NCI-H2029 treated with DMSO at 0.1 percent for 48 hours (cell line): ENCODE data around the gene MBP.

ENCODE experiments used
- DNase-seq: peaks from one replicate; lab custom pipeline; 2025; lab: John Stamatoyannopoulos, UW

The MBP gene

GRCh38 chr18:77065221-77065981 is 67.2 kb downstream of the MBP start:
- DNase-seq, result no peak

DNA sequence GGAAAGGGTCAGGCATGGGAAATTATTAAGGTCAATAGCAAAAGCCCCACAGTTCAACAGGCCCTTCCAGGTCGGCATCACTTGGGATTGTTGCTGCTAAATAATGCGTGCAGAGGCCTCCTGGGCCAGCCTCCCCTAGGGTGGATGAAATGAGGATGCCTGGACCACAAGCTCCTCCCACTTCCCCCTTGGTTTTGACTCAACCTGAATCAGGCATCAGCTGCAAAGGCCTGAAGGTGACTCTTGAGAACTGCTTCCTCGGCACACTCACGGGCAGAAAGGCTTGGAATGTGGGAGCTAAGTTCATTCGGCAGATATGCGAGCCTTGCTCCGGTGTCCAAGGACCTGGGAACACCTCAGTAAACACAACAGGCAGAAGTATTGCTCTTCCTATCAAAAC is 69.3 kb downstream of the MBP start:
- DNase-seq, result no peak

- DNase-seq, result peak; percentile 18
Observed at GRCh38 chr18:77062518-77063003, 70.0 kb downstream of the MBP start.

- no peak for DNase-seq
Observed at GRCh38 chr18:77061946-77062517, 70.6 kb downstream of the MBP start.

- no peak for DNase-seq
Observed at GRCh38 chr18:77061281-77061945, 71.2 kb downstream of the MBP start.

- DNase-seq, result no peak
Observed at GRCh38 chr18:77060151-77060550, 72.4 kb downstream of the MBP start.

- peak; percentile 4 for DNase-seq
Observed at GRCh38 chr18:77059294-77059916, 73.2 kb downstream of the MBP start.

DNA sequence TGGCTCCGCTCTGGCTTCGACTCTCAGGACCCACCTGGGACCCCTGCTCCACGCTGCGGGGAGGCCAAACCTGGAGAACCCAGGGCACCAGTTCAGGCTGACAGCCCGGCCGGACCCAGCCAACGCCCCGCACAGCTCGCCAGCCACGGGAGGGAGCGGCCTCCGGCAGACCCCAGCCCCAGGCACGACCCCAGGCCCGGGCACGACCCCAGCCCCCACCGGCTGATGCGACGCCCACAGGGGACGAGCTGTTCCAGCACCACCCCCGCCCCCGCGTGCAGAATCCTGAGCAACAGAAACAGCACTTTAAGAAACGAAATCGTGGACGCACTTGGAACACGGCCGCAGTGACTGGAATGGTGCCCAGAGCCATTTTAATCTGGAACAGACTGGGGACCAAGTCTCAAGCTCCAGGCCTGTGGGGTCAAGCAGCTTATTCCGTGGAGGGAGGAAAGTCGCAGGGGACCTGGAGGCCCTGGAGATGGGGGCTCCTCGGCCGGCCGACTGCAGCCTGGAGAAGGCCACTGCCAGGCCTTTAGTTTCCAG is 74.2 kb downstream of the MBP start:
- DNase-seq, result no peak

- peak; percentile 36 for DNase-seq
Observed at GRCh38 chr18:77057006-77057395, 75.6 kb downstream of the MBP start.

GRCh38 chr18:77056344-77057005 is 76.1 kb downstream of the MBP start:
- DNase-seq, result no peak

DNA sequence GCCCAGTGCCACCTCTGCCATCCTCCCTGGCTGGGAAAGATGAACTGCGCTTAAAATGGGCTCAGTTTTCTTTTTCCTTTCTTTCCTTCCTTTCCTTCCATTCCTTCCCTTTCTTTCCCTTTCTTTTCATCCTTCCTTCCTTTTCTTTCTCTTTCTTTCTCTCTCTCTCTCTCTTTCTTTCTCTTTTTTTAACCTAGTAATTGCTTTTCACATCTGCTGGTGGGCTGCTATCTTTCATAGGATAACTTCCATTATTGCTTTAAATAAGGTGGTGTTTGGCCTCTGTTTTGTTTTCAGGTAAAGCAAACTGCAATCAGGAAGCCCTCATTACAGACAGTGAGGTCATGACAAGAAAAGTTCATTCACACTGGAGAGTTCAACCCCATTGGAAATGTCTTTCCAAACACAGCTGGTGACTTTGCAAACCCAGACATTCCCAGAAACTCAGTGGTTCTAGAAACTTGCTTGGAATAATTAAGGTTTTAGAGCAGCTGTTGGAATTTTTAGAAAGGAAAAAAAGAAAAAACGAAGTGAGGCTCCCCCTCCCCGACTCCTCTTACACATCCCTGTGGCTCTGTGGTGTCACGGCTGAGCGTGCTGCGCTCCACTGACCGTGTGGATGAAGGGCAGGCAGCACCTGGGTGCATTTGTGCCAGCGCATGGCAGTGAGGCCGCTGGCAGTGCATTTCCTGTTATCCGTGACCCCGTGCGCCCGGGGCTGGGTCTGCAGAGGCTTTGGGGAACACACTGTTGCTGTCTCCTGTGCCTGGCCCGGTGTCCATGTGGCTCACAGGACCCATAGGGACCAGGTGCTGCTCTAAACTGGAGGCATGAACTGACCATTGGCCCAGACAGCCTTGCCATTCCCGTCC is 76.9 kb downstream of the MBP start:
- DNase-seq, result no peak

DNA sequence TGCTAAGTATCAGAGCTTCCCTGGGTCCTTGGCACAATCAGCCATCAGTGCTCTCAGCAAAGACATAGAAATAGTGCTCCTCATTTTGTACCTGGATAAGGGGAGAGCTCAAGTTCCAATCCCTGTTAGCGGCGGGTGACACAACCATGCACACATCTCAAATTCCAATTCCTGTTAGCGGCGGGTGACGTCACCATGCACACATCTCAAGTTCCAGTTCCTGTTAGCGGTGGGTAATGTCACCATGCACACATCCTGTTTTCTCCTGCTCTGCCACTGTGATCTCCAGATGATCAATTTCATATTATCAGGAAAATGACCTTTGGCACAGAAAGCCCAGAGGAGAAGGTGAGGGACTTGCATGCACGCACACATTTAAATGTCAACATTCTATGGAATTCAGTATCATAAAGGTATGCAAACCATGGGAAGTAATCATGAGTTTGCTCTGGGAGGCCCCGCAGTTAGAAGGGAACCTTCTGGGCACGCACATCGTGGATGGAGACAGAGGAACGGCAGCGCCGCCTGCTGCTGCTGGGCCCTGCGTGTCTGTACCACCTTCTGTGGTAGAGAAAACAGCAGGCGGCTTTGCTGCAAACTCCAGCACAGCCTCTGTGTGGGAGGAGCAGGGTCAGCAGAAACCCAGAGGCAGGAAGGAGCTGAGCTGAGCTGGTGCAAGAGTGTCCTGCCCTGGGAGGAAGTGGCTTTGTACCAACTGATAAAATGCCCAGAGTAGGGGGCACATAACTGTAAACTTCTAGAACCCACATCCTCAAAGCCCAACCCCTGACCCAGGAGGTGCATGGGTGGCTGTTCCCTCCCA is 77.8 kb downstream of the MBP start:
- DNase-seq, result peak; percentile 73

DNA sequence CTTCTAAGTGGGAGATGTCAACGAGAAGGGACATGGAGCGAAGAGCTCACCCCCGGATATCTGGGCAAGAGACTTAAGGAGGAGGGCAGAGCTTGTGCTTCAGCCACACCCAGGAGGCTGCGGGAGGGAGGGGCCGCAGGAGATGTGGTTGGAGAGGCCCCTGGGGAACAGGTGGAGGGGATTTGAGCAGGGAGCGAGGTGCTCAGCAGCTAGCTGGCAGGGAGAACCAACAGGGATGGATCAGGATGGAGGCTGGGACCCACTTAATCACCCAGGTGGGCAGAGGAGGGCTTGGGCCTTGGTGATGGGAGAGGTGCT is 78.3 kb downstream of the MBP start:
- DNase-seq, result no peak

DNA sequence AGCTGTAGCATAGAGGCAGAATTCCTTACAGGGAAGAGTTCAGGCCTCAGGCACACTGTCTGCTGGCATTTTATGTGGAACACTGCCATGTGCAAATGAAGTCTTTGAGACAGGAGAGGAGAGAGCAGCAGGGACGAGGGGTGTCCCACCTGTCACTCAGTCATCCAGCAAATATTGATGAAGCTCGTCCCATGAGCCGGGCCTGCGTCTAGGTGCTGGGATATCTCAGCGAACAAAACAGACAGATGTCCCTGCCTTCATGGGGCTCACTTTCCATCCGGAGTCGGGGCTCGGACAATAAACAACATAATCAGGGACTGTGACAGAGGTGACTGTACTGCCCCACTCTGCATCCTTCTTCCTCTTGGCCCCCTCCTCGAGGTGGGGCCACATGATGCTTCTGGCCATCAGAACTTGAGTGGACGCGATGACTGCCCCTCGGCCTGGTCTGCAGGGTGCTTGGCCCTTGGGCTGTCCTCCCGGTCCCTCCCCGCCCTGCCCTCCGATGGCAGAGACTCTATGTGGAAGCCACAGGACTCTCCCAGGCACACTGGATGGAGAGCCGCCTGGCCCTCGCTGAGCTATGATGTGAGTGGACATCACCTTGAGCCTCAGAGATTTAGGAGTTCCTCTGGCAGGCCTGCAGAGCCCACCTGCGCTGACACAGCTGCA is 78.8 kb downstream of the MBP start:
- DNase-seq, result no peak

DNA sequence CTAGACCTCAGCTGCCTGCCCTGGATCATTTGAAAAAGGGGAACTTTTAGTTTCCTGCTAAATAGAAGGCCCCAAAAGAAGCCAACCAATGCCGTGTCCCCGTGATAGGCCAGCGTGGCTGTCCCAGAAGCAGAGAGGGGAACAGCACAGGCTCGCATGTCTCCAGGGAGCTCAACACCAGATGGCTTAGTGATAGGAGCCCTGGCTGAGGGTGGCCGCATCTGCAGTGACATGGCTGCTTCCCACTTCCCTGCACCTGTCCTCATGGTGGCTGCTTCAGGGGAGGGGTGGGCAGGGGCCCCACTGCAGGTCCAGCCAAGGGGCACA is 79.6 kb downstream of the MBP start:
- no peak for DNase-seq

DNA sequence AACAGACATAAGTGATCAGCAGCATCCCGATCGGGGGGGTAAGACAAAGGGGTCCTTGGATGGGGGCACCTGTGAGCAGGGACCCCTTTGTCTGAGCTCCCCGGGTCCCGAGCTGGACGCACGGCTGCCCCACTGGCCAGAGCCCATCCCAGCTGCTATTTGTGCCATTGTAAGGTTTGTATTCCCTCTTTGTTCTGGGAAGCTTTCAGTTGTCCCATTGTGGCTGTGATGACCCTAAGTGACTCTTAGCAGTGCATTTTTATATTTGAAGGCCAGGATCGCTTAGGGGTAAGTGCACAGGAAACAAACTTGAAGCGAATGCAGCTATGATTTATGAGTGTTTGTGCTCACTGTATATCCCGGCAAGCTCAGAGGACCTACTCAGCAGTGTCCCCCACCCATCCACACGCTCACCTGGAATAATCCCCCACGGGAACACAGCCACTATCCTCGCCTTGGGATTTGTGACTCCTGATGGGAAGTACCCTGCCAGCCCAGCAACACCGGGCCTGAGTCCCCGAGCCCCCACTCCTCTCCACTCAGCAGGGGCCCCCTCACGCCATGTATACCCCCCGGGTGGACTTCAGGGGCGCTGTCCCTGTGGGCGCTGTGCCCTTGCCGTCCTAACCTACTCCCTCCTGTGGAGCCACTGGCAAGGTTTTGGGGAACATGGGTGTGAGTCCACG is 80.1 kb downstream of the MBP start:
- no peak for DNase-seq

DNA sequence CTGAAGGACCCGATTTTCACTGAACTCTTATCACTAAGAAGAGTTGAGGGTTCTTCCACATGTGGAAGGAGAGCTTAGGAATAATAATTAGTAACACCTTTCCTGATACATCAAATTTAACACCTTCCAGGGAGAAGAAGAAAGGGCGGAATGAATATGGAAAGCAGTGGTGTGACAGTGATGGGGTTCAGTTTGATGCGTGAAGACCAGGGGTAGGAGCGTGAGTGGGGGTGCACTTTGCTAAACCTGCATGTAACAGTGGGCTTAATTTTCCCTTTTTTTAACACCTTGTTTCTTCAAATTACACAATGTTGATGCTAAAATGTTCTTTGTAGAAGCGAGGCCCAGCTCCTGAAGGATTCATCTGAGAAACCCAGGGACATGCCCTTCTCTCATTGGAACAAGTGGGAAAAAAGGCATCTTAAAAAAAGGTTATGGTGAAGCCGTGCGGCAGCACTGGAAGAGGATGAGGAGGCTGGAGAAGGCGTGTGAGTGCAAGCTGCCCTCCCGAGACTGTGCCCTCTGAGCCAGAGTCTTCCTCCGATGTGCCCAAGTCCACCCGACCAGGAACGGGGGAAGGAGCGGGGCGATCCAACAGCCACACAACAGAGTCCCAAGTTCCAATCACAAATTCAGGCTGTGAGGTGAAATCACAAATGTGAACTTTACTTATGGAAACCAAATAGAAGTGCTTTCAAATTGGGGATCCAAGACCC is 80.8 kb downstream of the MBP start:
- DNase-seq, result no peak

DNA sequence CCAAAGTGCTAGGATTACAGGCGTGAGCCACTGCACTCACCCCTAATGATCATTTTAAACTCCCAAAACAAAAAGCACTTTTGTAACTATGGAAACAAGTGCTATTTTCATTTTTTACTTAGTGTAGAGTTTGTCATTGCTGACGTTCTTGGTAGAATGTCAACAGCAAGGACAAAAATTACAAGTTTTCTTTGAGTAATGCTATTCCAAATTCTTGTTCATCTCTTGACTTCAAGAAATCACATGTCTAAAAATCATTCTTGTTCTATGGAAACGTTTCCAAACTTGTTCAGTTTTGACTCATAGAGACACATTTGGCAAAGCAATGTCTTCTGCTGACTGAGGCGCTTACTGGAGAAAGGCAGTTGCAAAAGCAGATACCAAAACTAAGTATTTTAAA is 82.6 kb downstream of the MBP start:
- no peak for DNase-seq
